Pons (tissue), 1 donor: ENCODE results near the gene MED27.

ENCODE experiments used
- DNase-seq: peaks from one replicate; pipeline ENCODE4 v3.0.0-alpha.2; 2016; ENCODE audit warnings: low spot score

Gene MED27

GRCh38 chr9:132043708-132044107 lies 36.0 kb downstream of the MED27 start:
- DNase-seq, result no peak

DNA sequence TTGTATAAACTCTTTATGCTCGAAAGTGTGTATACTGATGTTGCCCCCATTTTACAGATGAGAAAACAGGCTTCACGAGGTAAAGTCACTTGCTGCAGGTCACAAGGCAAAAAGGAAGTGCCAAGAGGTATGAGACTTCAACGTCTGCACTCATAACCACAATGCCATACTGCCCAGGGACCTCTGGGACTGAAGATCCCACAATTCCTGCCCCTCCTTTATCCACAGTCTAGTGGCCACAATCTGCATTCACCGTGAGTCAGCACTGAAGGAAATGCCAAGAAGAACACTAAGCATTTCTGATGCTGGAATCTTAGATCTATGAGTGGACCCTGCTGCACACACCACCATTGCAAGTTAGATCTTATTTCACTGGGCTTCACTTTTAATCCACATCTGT lies 37.3 kb downstream of the MED27 start:
- DNase-seq, result no peak

- no peak for DNase-seq
Measured at GRCh38 chr9:132041798-132042197, 37.9 kb downstream of the MED27 start.

GRCh38 chr9:132040808-132041207 lies 38.9 kb downstream of the MED27 start:
- DNase-seq, result no peak

GRCh38 chr9:132040246-132040645 lies 39.4 kb downstream of the MED27 start:
- no peak for DNase-seq

DNA sequence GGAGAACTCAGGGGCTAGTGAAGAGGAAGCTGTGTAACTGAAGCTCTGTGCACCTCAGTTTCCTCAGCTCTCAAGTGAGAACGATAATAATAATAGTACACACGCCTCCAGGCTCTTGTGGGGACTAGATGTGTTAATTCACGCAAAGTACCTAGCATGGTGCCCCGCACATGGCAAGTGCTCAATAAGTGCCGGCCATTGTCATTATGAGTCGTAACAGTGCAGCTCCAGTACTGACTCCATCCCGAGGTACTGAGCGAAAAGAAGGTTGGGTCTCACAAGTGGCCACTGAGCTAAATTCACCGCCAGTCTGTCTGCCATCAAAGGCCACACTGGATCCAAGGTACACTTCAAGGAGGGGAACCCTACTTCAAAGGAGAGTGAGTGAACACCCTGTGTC lies 40.4 kb downstream of the MED27 start:
- no peak for DNase-seq

GRCh38 chr9:132037458-132037857 lies 42.2 kb downstream of the MED27 start:
- no peak for DNase-seq

DNA sequence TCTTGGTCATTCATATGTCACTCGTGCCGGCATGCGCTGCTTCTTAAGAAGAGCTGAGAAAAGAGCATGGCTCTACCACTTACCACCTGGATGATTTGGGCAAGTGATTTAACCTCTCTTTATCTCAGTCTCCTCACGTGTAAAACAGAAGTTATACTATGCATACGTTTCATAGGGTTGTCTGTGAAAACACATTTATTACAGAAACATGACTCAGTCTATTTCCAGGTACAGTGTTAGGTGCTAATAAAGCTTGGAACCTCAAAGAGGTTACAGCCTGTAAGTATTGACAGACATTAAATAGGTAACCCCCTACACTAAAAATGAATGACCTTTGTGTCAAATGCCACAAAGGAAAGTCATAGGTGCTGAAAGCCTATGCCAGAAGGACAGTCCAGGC lies 43.1 kb downstream of the MED27 start:
- DNase-seq, result no peak

GRCh38 chr9:132035679-132036078 lies 44.0 kb downstream of the MED27 start:
- DNase-seq, result no peak

DNA sequence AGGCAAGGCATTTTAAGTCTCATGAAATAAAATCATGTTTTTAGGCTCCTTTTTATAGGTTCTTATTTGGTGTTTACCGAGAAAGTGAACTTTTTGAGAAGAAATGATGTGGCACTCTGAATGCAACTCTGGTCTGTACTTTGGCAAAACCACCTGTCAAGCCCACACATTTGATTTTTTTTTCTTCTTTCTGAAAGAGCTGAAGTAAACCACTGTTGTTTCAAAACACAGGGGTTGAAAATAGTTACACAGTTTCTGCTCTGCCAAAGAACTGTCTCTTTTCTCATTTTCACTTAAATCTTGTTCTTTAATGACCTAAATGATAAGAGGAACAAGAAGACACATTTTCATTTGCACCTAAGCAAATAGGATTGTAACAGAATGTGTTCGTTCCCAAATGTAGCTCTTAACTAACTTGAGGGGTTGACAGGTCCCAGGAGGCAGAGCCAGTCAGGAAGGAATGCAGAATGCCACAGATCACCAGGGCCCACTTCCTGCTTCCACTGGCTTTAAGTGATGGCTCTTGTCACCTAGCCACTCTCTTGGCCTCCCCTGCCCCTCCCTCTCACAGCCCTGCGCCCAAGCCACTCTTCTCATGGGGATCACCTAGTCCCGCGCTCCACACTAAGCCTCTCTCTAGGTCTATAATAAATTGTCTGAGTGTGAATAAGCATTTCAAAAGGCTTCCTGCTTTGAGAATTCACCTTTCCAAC lies 47.3 kb downstream of the MED27 start:
- DNase-seq, result no peak

GRCh38 chr9:132031467-132032237 lies 48.0 kb downstream of the MED27 start:
- DNase-seq, result no peak

DNA sequence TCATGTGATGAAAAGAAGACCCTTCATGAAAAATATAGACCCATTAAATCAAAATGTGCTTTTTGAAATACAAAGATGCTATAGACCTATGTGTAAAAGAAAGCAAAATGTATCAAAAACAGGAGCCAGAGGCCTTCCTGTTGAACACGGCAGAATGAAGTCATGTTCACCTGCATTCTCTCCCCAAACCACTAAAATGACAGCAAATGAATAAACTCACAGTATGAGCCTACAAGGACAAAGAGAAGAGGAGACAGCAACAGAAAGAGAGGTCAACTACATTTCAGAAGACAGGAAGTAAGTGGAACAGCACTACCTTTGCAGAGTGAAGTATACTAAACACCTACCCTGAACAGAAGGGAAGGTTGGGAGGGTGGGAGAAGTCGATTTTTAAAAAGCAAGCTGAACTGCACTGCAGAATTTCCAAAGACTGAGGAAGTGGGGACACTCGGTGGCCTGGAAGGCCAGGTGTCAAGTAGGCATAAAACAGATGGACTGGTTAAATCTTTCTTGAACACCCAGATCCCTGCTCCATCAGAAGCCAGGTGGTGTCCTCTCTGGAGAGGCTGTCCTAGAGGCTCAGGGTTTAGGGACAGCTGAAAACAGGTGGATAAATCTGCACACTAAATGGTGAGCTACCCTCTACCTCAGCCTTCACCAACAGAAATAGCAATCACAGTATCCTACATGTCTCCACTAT lies 48.9 kb downstream of the MED27 start:
- no peak for DNase-seq

DNA sequence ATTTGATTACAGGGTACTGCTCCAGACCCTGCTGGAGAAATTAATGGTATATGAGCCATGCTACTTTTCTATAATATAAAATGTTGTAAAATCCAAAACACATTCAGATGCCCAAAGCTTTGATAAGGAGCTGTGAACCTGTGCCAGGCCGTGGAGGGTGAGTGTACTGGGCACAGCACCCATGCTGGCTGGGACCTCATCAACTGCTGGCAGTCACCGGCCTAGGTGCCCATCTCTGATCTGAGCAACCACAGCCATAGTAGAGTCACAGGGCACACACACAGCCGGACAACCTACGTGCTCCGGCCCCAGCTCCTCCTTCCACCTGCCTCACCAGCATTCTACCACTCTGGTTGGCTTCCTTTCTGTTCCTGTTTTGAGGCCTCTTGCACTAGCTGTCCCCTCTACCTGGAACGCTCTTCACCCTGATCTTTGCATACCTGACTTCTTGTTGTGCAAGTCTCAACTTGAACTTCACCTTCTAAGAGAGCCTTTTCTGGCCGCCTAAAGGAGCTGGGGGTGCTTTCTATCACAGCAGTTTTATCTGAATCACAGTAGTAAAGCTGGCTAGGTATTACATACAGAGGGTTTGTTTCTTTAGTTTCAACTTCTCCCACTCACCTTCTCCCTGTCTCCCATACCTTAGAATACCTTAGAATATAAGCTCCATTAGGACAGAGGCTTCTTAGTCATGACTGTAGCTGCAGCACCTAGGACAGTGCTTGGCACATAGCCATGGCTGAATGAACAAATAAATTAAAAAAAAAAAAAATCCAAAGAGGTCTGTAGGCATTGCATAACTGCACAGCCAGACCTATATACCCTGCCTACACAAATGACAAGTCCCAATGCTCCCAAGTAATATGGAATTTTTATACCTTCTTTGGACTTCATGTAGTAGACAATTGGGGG lies 51.7 kb downstream of the MED27 start:
- DNase-seq, result no peak

- no peak for DNase-seq
Measured at GRCh38 chr9:132026932-132027585, 52.6 kb downstream of the MED27 start.

GRCh38 chr9:132025766-132026165 lies 53.9 kb downstream of the MED27 start:
- no peak for DNase-seq

DNA sequence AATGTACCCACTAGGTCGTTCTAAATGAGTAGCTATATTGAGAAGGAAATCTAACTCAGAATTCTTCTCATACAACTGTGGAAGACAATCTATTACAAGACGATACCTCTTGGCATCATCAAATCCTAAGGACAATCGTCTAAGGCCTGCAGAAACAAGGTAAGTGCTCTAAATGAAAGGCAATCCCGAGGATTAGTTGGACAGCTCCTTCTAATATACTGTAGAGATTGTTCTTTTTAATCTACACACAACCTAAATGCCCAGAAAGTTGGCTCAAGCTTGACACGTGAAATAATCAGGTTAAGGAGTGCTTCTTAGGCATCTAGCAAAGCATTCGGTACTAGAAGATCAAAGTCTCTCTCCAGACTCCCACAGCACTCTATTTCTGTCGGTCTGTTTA lies 55.1 kb downstream of the MED27 start:
- no peak for DNase-seq

DNA sequence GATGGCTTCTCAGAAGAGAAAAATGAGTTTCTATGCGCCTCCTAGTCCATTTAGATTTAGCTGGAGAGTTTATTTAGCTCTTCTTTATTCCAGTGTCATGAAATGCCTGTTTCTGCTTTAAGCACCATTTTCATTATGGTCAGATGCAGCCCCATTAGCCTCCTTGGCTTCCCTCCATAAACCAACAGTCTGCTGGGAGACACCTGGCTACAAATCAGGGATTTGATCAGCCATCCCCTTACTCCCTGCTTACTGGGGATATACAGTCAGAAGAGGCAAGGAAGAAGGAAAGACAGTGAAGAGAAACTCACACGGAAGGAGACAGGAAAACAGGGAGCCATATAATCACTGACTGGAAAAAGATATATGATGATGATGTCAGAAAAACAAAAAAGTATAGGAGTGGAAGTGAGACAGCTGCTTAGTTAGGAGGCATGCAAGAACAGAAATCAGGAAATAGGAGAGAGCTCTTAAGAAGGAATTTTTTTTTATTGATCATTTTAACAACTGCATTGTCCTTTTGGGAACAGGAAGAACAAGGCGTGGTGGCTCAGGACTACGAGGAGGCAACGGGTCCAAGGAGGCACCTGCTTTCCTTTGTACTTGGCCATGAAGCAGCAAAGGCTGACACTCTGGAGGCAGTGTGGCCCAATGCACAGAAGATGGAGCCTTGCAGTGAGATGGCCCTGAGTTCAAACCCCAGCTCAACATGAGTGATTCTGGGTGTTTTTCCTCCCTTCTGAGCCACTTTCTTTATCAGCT lies 56.1 kb downstream of the MED27 start:
- no peak for DNase-seq

GRCh38 chr9:132020820-132021510 lies 58.7 kb downstream of the MED27 start:
- DNase-seq, result no peak

GRCh38 chr9:132020272-132020671 lies 59.4 kb downstream of the MED27 start:
- DNase-seq, result no peak

DNA sequence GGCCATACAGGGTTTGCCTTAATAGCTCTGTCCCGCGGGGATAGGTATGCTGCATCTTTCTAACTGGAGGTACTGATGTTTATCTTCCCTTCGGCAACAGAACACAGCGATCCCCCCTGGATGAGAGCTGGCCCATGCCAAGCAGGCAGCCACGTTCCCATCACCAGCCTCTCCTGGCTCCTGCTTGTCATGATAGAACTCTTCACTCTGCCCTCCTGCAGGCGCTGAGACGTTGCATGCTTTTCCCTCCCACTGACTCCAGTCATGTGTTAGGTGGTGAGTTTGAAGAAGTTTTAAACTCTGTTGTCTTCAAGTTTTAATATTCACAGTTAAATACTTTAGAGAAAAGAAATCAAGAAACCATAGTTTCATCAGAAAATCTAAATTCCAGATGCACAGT lies 60.0 kb downstream of the MED27 start:
- no peak for DNase-seq
